ENCODE results near the gene FNDC10. TPM values are rescaled to one million over a fixed set of nuclear protein-coding genes. Genes with fewer than 3 reads are reported as not detected.

FNDC10 gene
- total RNA-seq, 4 donors from 2014 or later, result 5.8 to 15.6 (median 7.9) TPM

DNA sequence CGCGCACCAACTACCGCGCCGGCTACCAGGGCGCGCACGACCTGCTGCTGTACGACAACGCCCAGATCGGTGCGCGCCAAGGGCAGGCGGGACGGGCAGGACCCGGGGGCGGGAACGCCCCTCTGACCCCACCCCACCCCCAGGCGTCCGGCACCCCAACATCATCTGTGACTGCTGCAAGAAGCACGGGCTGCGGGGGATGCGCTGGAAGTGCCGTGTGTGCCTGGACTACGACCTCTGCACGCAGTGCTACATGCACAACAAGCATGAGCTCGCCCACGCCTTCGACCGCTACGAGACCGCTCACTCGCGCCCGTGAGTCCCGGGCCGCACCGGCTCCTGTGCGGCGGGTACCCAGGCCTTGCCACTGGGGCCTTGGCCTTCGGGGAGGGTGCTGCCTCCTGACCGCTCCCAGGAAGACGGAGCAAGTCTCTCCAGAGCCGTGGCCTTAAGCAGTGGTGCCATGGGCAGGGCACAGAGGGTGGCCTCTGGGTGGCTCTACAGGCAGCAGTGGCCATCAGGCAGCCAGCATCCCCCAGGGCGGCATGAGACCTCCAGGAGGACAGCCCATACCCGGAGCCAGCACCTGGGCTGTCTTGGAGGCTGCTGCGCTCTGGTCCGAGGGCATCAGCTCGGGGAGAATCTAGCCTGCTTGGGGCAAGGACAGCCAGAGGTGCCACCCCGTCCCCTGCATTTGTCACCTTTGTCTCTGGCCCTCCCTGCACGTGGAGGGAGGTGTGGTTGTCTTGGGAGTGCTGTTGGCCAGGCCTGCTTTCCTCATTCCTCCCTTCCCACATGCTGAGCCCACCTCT lies 23.9 kb upstream of the FNDC10 start:
- 88 to 97% methylated on average over 10 to 31 of the region's 51 CpGs for WGBS, 2 donors
- Histone ChIP-seq H3K4me3 (no peak overlapping the region), H3K9me3 (no peaks in the 10 kb centered on the region), H3K27me3 (peaks cover 0 to 3% (median 0%) of the 10 kb centered on the region in 4 donors), H3K4me1 (peaks cover 10 to 65% (median 13%) of the 10 kb centered on the region in 3 donors), H3K27ac (no peak overlapping the region), H3K36me3 (peaks cover 0 to 35% (median 0%) of the 10 kb centered on the region in 3 donors)
- TF ChIP-seq, protein P1, sequence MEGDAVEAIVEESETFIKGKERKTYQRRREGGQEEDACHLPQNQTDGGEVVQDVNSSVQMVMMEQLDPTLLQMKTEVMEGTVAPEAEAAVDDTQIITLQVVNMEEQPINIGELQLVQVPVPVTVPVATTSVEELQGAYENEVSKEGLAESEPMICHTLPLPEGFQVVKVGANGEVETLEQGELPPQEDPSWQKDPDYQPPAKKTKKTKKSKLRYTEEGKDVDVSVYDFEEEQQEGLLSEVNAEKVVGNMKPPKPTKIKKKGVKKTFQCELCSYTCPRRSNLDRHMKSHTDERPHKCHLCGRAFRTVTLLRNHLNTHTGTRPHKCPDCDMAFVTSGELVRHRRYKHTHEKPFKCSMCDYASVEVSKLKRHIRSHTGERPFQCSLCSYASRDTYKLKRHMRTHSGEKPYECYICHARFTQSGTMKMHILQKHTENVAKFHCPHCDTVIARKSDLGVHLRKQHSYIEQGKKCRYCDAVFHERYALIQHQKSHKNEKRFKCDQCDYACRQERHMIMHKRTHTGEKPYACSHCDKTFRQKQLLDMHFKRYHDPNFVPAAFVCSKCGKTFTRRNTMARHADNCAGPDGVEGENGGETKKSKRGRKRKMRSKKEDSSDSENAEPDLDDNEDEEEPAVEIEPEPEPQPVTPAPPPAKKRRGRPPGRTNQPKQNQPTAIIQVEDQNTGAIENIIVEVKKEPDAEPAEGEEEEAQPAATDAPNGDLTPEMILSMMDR (IDR thresholded peaks at IDR 0.05), result no peak
- TF ChIP-seq POLR2A (IDR thresholded peaks at IDR 0.05), result no peak
- intact Hi-C loops (cut with DNase I), result no loop called here
- DNase-seq, result no peak

- Histone ChIP-seq H3K36me3 (peaks cover 0 to 41% (median 0%) of the 10 kb centered on the region in 3 donors), H3K4me3 (no peak overlapping the region), H3K27ac (no peak overlapping the region), H3K4me1 (peaks cover 8 to 62% (median 10%) of the 10 kb centered on the region in 3 donors), H3K9me3 (no peaks in the 10 kb centered on the region), H3K27me3 (no peaks in the 10 kb centered on the region)
- WGBS, 2 donors, result 80 to 95% methylated on average over 6 to 8 of the region's 33 CpGs
- intact Hi-C loops (cut with DNase I), result no loop called here
- no peak for TF ChIP-seq POLR2A (IDR thresholded peaks at IDR 0.05)
- TF ChIP-seq, protein P1 (IDR thresholded peaks at IDR 0.05), result no peak
- DNase-seq, result no peak
Observed at GRCh38 chr1:1623181-1623630, 23.3 kb upstream of the FNDC10 start.

DNA sequence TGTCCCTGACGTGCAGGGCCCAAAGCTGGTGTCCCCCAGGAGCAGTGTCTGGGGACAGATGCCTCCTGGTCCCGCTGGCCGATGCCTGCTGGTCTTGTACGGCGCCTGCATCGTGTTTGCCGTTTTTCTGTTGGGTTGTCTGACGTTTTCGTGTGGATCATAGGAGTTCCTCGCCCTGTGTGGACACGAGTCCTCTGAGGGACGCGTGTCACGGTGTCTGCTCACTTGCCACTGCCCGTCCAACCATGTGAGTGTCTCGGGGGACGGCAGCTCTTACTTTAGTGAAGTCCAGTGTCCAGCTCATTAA lies 22.8 kb upstream of the FNDC10 start:
- DNase-seq, result no peak
- 94 to 97% methylated on average over 6 to 9 of the region's 17 CpGs for WGBS, 2 donors
- TF ChIP-seq POLR2A (IDR thresholded peaks at IDR 0.05), result no peak
- TF ChIP-seq, protein P1 (IDR thresholded peaks at IDR 0.05), result no peak
- Histone ChIP-seq H3K9me3 (no peaks in the 10 kb centered on the region), H3K4me3 (no peak overlapping the region), H3K4me1 (peaks cover 8 to 62% (median 10%) of the 10 kb centered on the region in 3 donors), H3K27ac (peak overlapping the region in 3 of 4 donors; percentile 30 to 63 (median 59)), H3K36me3 (peaks cover 0 to 46% (median 3%) of the 10 kb centered on the region in 3 donors), H3K27me3 (no peaks in the 10 kb centered on the region)
- intact Hi-C loops (cut with DNase I), result no loop called here

DNA sequence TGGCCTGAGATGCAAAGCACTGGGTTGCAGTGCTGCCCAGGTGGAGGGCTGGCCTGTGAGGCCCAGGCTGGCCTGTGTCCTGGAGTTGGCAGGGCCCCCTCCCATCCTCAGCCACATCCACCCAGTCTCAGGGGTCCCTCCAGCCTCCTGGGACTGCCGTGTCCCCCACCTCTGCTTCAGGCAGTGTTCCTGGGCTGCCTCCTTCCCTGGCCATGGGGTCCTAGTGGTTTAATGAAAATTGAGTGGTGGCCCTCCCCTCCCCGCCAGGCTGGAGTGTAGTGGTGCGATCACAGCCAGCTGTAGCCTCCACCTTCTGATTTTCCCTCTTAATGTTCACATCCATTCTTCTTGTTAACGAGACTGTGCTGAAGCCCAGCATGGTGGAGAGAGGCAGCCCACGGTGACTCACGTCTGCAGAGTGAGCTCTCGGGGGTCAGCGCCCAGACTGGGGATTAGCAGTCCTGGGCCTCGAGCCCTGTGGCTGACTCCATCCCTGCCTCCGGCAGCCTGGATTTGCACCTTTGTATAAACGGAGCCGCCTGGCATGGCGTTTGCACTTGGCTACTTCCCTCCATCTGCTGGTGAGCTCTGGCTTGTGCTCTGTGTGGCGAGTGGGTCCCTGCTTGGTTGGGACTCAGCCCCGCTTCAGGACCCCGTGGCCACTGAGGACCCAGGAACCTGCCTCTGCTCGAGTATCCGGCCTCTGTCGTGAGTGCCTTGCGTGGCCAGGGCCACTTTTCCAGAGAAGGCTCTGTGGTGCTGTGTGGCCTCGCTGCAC lies 22.3 kb upstream of the FNDC10 start:
- peak overlapping the region in 3 of 4 donors; percentile 42 to 63 (median 59) for H3K27ac ChIP-seq
- 48 to 67% methylated on average over 3 to 5 of the region's 21 CpGs for WGBS, 2 donors
- H3K4me1 ChIP-seq, result peaks cover 10 to 64% (median 11%) of the 10 kb centered on the region in 3 donors
- no peaks in the 10 kb centered on the region for H3K9me3 ChIP-seq
- H3K27me3 ChIP-seq, result no peaks in the 10 kb centered on the region
- intact Hi-C loops (cut with DNase I), result no loop called here
- H3K4me3 ChIP-seq, result no peak overlapping the region
- H3K36me3 ChIP-seq, result peaks cover 0 to 51% (median 3%) of the 10 kb centered on the region in 3 donors
- TF ChIP-seq, protein P1 (IDR thresholded peaks at IDR 0.05), result no peak
- TF ChIP-seq POLR2A (IDR thresholded peaks at IDR 0.05), result no peak
- DNase-seq, result no peak
